Neural progenitor cell (in vitro differentiated cells): ENCODE results near the gene LUZP1.

ENCODE experiments used
- CTCF ChIP-seq: fragments of 200-600 bp; sonication (generic); IDR thresholded peaks from 2 replicates; pipeline ENCODE4 v1.5.1; 2017; ENCODE audit warnings: antibody characterized with exemption, mild to moderate bottlenecking
- EZH2 ChIP-seq: fragments of 200-600 bp; sonication (generic); IDR thresholded peaks from 2 replicates; pipeline ENCODE4 v1.6.1; 2017; ENCODE audit warnings: antibody characterized with exemption, mild to moderate bottlenecking, moderate library complexity
- EZH2phosphoT487 ChIP-seq: fragments of 200-600 bp; sonication (generic); IDR thresholded peaks from 2 replicates; pipeline ENCODE4 v1.6.1; 2017; ENCODE audit warnings: antibody characterized with exemption

GRCh38 chr1:23116216-23116836 is 52.3 kb downstream of the LUZP1 start:
- TF ChIP-seq CTCF, result no peak
- no peak for TF ChIP-seq EZH2
- TF ChIP-seq EZH2phosphoT487, result no peak
